ENCODE measurements around the gene C1QTNF5.
"Not testable (repeated sequence)": the region's sequence is repeated elsewhere in the genome, so short reads cannot be mapped to it uniquely, and the experiment has no call there.

The C1QTNF5 gene, protein sequence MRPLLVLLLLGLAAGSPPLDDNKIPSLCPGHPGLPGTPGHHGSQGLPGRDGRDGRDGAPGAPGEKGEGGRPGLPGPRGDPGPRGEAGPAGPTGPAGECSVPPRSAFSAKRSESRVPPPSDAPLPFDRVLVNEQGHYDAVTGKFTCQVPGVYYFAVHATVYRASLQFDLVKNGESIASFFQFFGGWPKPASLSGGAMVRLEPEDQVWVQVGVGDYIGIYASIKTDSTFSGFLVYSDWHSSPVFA

DNA sequence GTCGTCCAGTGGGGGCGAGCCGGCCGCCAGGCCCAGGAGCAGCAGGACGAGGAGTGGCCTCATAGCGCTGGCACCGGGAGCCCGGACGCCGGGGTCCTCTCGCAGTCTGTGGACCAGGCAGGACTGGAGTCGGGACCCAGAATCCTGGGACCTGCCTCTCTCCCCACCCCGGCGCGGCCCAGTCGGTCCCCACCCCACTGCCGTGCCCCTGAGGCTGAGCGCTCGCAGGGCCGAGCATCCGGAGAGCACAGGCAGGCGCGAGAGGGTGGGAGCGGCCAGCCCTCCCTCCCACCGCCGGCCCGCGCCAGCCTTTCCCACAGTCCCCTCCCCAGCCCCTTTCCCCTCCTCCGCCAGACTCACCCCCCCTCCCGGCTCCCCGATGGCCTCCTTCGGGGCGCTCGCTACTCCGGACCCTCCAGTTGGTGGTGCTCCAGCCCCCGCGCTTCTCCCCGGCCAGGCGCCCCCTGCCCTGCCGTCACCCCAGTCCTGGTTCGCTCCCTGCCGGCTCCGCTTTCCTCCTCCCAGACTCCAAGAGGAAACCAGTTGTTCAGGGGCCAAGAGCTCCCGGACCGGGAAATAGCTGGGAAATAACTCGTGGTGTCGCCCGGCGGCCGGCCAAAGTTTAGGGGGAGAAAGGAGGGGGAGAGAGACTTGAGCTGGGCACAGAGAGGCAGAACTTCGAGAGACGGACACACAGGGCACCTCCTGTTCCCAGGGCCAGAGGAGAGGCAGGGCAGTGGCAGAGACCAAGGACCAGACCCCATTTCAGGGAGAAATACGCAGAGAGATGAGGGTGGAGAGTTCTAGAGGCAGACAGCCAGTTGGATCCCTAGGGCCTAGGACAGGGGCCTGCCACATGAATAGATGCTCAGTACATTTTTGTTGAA lies at the start of gene C1QTNF5:
Gene C1QTNF5, minus strand, starts transcription at position 549 of the 887 bp plus-strand sequence. Its CDS starts 486 bp downstream, at position 63.
- peak in 47 of 58 donors; percentile 30 to 85 (median 62) for DNase-seq

DNA sequence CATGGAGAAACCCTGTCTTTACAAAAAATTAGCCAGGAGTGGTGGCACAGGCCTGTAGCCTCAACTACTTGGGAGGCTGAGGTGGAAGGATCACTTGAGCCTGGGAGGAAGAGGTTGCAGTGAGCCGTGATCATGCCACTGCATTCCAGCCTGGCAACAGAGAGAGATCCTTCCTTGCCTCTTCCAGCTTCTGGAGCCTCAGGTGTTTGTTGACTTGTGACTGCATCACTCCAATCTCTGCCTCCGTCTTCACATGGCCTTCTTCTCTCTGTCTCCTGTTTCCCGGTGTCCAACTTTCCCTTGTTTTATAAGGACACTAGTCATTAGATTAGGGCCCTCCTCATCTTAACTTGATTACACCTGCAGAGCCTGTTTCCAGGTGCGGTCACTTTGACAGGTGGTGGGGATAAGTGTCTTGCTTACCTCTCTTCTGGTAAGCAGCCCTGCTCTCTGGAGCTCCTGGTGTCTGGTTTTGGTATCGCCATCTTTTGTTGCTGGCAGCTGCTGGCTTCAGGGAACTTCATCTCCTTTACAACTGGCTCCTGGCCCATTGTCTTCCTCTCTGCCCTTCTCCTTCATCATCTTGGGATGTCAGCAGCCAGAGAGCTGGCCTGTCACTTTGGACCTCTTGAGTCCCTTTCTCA lies 49.0 kb upstream of the C1QTNF5 start:
- DNase-seq = no peak

DNA sequence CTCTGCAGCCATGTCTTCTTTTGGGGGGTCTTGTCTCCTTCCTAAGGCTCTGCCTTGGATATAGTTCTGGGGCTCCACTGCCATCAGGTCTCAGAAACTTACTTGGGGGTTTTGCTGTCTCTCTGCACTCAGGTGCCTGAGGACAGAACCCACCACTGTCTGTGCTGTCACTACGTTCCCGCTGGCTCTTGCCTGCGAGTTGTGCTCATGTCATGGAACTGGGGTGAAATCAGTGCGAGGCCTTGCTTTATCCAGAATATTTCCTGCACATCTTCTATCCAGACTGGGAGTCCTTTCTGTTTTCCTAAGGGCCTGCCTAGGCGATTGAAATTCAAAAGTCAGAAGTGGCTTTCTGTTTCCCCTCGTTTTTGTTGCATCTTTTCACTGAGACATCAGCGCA lies 47.4 kb upstream of the C1QTNF5 start:
- no peak for DNase-seq

DNA sequence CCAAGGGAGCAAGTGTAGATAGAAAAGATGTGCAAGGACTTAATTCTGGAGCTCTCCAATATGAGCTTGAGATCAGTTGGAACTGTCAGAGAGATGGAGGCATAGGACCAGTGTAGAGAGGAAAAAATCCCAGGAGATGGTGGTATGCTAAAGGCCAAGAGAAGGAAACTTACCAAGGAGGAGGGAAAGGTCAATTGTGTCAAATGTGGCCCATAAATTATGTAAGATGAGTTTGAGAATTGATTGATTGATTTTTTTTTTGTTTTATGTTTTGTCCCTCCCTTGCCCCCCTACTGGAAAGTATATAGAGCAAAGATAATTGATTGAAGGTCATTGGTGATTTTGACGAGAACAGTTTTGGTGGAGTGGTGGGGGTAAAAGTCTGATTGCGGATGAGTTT lies 43.6 kb upstream of the C1QTNF5 start:
- DNase-seq = no peak

DNA sequence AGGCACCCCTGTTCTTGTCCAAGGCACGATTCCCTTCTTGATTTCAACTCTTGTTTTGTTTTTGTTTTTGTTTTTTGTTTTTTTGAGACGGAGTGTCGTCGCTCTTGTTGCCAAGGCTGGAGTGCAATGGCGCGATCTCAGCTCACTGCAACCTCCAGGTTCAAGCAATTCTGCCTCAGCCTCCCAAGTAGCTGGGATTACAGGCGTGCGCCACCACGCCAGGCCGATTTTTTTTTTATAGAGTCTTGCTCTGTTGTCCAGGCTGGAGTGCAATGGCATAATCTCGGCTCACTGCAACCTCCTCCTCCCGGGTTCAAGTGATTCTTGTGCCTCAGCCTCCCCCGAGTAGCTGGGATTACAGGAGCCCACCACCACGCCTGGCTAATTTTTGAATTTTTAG lies 41.8 kb upstream of the C1QTNF5 start:
- DNase-seq = not testable (repeated sequence)

DNA sequence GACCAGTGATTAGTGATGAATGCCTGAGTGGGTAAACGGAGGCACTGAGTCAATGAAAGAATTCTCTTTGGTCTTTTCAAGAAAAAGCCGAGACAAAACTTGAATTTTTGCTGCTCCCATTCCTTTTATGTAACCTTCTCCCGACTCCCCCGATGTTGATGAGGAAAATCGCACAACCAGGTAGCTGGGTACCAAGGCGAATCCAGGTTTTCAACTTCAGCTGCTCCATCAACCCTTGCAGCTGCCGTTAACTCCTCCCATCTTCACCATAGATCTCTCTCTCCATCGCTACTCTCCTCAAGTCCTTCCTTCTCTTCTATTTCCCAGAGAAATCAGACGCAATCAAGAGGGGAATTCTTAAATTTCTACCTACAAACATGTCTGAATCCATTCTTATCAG lies 41.4 kb upstream of the C1QTNF5 start:
- no peak for DNase-seq

DNA sequence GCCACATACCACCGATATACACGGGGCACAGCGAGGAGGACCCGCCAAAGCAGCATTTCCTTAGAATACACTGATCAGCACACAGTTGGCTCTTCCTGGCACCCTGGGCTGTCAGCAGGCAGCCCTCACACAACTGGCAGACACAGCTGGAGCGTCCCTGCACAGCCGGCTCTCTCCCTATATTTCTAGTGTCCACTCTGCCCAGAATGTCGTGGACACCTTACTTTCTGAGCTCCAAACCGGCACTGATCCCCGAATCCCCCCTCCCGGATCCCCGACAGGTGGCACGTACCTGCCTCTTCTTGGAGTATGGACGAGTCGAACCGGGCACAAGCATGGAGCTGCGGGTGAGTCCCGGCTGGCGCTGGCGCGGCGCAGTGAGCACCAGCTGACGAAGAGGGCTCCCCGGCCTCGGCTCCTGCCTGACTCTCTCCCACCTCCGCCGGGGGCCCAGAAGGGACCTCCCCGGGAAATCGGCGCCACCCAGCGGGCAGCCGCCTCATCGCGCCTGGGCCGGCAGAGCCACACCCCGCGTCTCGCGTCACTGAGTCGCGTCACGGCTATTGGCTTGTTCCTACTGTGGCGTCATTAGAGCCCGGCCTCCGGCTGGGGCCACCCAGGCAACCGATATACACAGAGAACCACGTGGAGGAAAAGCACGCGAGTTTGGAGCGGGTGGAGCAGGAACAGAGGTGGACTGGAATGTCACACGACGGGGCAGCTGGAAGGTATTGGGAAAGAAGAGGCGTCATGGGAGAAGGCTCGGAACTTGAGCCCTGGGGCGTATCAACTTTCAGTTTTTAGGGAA lies 40.7 kb upstream of the C1QTNF5 start, which contains the start of gene USP2:
Gene USP2, minus strand, starts transcription at position 510 of the 808 bp plus-strand sequence. CDS start 8,210 bp downstream, outside the sequence.
- DNase-seq = peak in 56 of 58 donors; percentile 85 to 99 (median 97)

DNA sequence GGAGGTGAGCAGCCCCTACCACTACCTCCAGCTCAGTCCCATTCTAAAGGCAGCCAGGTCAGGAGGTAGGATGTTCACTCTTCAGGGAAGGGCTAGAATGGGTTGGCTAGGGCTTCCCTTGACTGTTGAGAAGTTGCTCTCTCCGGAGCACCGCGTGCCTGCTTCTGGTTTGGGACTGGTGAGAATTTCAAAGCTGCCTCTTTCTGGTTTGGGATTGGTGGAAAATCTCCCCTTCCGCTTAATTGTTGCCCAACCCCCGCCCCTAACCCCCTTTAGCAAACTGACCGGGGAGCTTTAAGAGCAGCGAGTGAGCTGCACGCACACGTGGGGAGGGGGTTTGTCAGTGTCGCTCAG lies 40.1 kb upstream of the C1QTNF5 start:
- peak in 3 of 58 donors; percentile 23 to 45 (median 33) for DNase-seq

DNA sequence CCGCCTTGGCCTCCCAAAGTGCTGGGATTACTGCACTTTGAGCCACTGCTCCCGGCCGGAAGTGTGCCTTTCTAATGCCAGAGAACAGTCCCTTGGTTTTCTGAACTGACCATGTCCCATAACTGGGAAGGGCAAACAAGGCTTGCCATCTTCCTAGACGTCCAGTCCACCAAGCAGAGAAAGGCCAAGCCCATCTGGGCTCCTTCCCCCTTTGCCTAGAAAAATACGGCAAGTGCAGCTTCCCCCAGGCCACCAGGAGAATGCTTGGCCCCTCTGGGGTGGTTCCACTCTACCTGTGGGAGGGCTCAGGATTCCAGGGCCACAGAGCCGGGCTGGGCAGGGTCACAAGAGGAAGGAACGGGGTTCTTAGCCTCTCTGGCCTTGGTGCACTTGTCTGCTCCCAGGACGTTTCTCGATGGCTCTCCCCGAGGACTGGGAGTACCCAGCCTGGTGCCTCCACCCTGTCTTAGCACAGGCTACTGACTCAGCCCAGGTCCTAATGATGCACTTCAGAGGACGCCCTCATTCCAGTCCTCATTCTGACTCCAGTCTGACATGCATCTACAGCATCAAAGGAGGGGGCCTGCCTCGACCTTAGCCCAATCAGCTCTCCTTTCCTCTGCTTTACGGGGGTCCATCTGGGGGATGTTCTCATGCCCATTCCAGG lies 39.6 kb upstream of the C1QTNF5 start:
- no peak for DNase-seq

DNA sequence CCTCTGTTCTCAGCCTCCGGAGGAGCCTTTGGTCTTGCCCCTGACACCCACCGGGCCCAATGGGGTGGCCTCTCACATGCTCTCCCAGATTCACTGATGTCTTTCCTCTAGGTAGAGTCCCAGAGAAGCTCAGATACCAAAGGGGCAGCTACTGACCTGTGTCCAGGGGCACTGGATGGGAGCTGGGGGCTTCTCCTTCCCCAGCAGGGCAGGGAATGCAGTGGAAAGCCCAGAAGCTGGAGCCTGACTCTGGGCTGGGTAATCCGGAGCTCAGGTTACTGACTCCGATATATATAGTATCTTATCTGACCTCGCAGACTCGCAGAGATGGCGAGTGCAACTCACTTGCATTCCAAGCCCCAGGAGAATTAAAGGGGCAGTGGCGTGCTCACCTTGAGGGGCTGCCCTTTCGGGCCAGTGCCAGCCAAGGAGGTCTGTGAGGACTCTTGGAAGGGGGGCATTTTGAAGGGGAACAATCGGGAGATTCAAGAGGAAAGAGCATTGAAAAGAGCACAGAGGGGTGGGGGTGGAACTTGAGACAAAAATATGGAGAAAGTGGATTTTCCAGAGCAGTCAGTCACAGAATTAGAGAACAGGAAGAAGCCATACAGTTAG lies 38.3 kb upstream of the C1QTNF5 start:
- no peak for DNase-seq

DNA sequence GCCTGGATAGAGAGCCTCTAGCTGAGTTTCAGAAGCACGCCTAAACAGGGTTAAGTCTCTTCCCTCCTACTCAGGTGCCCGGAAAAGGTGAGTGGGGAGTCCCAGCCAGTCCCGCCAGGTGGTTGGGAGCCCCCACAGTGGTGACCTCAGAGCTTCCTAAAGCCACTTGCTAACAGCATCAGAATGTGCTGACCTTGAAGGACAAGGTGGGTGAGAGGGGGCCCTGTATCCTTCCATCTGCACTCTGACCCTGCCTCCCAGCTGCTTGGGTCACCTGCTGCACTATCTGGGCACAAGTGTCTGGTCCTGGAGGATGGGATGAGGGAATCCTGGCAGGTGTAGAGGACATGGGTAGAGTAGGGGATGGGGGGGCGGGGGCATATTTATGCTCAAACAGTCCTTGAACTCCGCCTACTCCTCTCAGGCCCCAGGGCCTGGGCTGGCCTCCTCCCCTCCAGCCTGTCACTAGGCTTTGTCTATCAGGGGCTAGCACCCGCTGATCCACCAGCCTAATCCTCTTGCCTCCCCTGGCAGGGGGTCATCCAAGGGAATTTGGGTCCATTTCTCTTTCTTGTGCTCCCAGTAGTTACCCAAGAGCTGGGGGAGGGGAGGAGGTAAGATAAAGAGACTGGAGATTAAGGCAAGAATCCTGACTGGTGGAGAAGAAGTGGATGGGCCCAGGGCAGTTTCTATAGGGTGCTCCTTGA lies 37.4 kb upstream of the C1QTNF5 start:
- DNase-seq = no peak

DNA sequence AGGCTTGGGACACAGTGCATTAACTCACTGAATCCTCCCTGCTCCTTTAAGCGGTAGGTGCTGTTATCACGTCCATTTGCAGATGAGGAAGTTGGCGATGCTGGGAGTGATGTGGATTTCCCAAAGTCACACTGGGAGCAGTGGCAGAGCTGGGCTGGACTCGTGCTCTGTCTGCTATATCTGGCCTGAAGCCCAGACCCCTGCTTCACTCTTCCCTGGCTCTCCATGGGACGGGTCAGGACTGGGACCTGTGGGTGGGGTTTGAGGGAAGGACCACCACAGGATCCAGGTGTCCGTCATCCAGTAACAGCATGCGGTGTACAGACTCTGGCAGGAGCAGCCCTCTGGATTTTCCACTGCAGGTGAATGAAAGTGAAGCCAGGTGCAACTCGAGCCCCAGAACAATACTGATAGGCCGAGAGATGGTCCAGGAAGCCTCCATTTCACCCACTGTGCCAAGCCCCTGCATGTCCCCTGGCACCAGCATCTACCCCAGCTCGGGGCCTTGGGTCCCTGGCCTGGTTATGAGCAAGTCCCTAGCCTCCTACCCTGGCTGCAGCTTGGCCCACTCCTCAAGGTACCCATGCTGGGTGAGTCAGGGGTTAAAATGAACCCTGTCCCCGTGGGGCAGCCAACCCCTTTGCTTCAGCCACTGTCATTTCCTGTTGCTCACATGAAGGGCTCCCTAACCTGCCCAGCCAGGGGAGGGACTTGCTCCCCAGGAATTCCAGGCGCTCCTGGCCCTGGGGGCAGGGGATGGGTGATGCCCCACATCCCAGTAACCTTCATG lies 36.6 kb upstream of the C1QTNF5 start:
- DNase-seq = no peak

DNA sequence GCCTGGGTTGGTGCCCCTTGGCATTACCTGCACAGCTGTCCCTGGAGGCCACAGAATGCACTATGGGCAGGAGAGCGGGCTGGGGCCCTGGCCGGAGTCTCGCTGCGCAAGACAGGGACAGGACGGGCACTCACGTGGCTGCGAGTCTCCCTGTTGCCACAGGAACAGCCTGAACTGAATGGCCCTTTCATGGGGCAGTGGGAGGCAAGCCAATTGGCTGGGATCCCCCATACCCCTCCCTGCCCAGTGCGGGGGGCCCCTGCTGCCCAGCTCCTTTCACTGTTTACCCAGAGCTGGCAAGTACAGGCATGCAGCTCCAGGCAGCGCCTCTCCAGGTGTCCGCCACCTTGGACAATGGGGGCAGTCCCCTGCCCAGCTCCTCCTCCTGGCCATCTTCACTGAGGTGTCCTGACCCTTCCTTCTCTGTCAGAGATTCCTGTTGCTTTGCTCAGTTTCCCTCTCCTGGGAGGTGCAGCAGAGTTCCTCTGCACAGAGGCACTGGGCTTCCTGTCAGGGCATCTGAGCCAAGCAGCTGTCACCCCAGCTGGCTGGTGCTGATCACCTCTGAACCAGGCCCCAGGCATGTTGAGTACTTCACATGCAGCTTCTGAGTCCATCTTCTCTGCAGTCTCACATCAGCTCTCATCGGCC lies 35.6 kb upstream of the C1QTNF5 start:
- DNase-seq = peak in 54 of 58 donors; percentile 65 to 98 (median 90)

DNA sequence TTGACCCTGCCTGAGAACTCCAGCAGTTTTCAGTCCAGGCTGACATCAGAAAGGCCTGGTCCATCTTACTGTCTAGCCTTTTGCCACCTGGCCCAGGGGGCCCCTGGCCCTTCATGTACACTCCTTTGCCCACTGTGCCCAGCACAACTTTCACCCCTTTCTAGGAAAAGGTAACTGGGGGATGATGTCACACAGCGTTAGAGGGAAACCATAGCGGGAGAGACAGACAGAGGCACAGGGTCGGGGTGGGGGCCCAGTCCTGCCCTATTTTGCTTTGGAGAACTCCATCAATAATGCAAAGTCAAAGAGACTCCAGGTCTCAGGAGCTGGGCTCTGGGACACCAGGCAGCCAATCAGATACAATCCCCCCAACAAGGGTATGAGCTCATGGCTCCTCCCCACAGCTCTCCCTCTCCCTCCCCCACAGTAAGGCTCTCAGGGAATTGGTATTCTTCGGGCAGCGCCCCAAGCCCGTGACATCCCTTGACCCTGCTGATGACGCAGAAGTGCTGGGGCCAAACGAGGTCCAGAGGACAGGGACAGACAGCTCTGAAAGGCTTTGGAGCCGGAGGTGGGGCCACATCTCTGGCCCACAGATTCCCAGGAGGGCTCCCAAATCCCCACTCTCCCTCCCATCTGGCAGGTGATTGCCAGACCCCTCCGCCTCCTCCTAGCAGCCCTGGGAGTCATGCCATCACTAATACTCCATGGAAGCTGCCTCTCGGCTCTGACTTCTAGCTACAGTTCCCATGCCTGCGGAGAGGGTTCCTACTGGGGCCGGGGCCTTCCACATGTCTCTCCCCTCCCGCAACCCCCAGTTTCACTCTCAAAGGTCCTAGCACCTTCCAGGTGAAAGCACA lies 34.9 kb upstream of the C1QTNF5 start:
- peak in 50 of 58 donors; percentile 42 to 92 (median 76) for DNase-seq

DNA sequence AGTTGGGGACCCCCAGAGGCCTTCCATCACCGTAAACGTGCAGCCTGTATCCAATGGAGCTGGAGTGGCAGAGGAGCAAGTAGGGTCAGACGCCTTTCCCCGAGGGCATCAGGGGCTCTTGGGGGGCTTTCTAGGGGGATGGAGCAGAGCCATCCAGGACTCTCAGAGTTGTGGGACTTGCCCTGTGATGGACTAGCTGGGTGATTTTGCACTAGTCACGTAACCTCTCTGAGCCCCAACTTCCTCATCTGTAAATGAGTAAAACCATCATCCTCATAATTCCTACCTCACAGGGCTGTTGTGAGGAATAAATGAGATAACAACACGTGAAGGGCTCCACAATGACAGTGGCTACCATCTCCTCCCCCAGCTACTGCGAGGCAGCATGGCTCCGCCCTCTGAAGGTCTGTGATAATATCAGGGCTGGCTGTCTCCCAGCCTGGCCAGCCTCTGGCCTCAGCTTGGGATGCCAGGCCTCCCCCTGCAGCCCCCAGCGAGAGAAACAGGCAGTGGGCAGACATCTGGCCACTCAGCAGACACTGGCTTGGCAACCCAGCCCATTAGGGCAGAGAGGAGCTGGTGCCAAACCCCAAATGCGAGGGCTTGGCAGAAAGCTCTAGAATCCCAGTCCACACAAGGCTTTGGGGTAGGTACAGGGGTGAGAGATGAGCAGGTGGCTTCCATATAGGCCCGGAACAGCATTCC lies 34.1 kb upstream of the C1QTNF5 start:
- DNase-seq = peak in 36 of 58 donors; percentile 36 to 80 (median 64)
